GM12892 (cell line): Measurements from ENCODE around the gene KCNMA1.

Experiments
- DNase-seq: peaks from one replicate; pipeline ENCODE4 v3.0.0; 2011; ENCODE audit not compliant: insufficient read length
- FAIRE-seq: peaks from 2 replicates; lab custom pipeline; 2011; peaks lifted over from hg19 to GRCh38; lab: Jason Lieb, UNC
- POLR2A ChIP-seq: IDR thresholded peaks from 2 replicates; pipeline ENCODE4 v1.6.1; 2011; ENCODE audit warnings: low read depth, low read length, control low read depth
- POLR2AphosphoS5 ChIP-seq: IDR thresholded peaks from 2 replicates; pipeline ENCODE4 v1.6.1; 2011; ENCODE audit warnings: low read depth, low read length, control low read depth
- TAF1 ChIP-seq: IDR thresholded peaks from 2 replicates; pipeline ENCODE4 v1.6.1; 2011; ENCODE audit warnings: low read depth, mild to moderate bottlenecking, control low read depth, low read length, borderline replicate concordance

Gene KCNMA1

GRCh38 chr10:77175631-77176222 lies 461.9 kb downstream of the KCNMA1 start:
- DNase-seq (no peak), FAIRE-seq (no peak)
- TF ChIP-seq TAF1 (no peak), POLR2A (no peak), POLR2AphosphoS5 (no peak)

- peak; percentile 32 for DNase-seq
- peak; percentile 83 for FAIRE-seq
- TF ChIP-seq POLR2AphosphoS5 (no peak), POLR2A (no peak), TAF1 (no peak)
These were observed 463.8 kb downstream of the KCNMA1 start for GRCh38 chr10:77173615-77174461.

GRCh38 chr10:77172086-77172485 lies 465.5 kb downstream of the KCNMA1 start:
- no peak for TF ChIP-seq TAF1
- TF ChIP-seq POLR2A: no peak
- no peak for TF ChIP-seq POLR2AphosphoS5
- FAIRE-seq (no peak), DNase-seq (no peak)

- DNase-seq: no peak
- TF ChIP-seq POLR2A (no peak), POLR2AphosphoS5 (no peak), TAF1 (no peak)
- FAIRE-seq: no peak
These were observed 468.7 kb downstream of the KCNMA1 start for GRCh38 chr10:77168861-77169260.

- no peak for DNase-seq
- TF ChIP-seq TAF1: no peak
- no peak for FAIRE-seq
These were observed 469.4 kb downstream of the KCNMA1 start for GRCh38 chr10:77168161-77168560.

- DNase-seq: no peak
- no peak for TF ChIP-seq POLR2A
- TF ChIP-seq POLR2AphosphoS5: no peak
- FAIRE-seq: peak; percentile 85
These were observed 472.0 kb downstream of the KCNMA1 start for GRCh38 chr10:77165445-77166208.

- DNase-seq: no peak
- no peak for TF ChIP-seq POLR2A
- no peak for TF ChIP-seq POLR2AphosphoS5
- no peak for TF ChIP-seq TAF1
- FAIRE-seq: no peak
These were observed 472.8 kb downstream of the KCNMA1 start for GRCh38 chr10:77164616-77165311.

- FAIRE-seq (peak; percentile 40), DNase-seq (no peak)
- TF ChIP-seq POLR2AphosphoS5 (no peak), TAF1 (no peak), POLR2A (no peak)
These were observed 473.8 kb downstream of the KCNMA1 start for GRCh38 chr10:77163670-77164348.

GRCh38 chr10:77162697-77163096 lies 474.9 kb downstream of the KCNMA1 start:
- TF ChIP-seq POLR2A: no peak
- TF ChIP-seq POLR2AphosphoS5: no peak
- TF ChIP-seq TAF1: no peak
- DNase-seq (no peak), FAIRE-seq (no peak)

- TF ChIP-seq POLR2AphosphoS5 (no peak), TAF1 (no peak), POLR2A (no peak)
- no peak for DNase-seq
- FAIRE-seq: no peak
These were observed 476.9 kb downstream of the KCNMA1 start for GRCh38 chr10:77160679-77161078.

- no peak for FAIRE-seq
- TF ChIP-seq POLR2A (no peak), TAF1 (no peak), POLR2AphosphoS5 (no peak)
These were observed 478.0 kb downstream of the KCNMA1 start for GRCh38 chr10:77159538-77160110.

More at GRCh38 chr10:77159538-77160110, 478.0 kb downstream of the KCNMA1 start:
- DNase-seq: no peak
